Body of pancreas (tissue), 4 donors: ENCODE results near the gene CMIP. TPM values are rescaled to one million over a fixed set of nuclear protein-coding genes. Genes with fewer than 3 reads are reported as not detected.

ENCODE experiments used
- ATAC-seq: fragments of 150-250 bp; one replicate; pipeline ENCODE4 v1.9.1; 2016
- DNase-seq, 4 donors: peaks; one replicate each; pipeline ENCODE4 v3.0.0-alpha.2; 2019
- H3K27ac ChIP-seq, 4 donors: fragments of 200-600 bp; sonication (generic); 1 replicate in 3 of 4; 2 replicates in 1 of 4; pipeline versions ENCODE4 v1.5.1 to v1.6.1; 2016 to 2019; ENCODE audit warnings: mild to moderate bottlenecking in 1 of 4, mixed read lengths in 1 of 4, moderate library complexity in 1 of 4
- H3K27me3 ChIP-seq, 2 donors: fragments of 200-600 bp; sonication (generic); one replicate each; pipeline ENCODE4 v1.6.0; 2016; ENCODE audit warnings: mild to moderate bottlenecking in 1 of 2
- H3K36me3 ChIP-seq, 2 donors: fragments of 200-600 bp; sonication (generic); replicated peaks in 1 of 2; 2 replicates each; pipeline ENCODE4 v1.5.1; 2016; ENCODE audit warnings: low read depth in 2 of 2; ENCODE audit not compliant: insufficient read depth in 1 of 2
- H3K4me1 ChIP-seq: fragments of 200-600 bp; sonication (generic); one replicate; pipeline ENCODE4 v1.6.0; 2016
- H3K4me3 ChIP-seq, 2 donors: fragments of 200-600 bp; sonication (generic); 1 replicate in 1 of 2; 2 replicates in 1 of 2; pipeline ENCODE4 v1.5.1; 2016 to 2019
- H3K9me3 ChIP-seq, 3 donors: fragments of 200-600 bp; sonication (generic); 1 replicate in 2 of 3; 2 replicates in 1 of 3; pipeline ENCODE4 v1.5.1; 2016
- POLR2A ChIP-seq, 3 donors: fragments of 450-650 bp; IDR thresholded peaks; one replicate each; pipeline ENCODE4 v1.6.1; 2016; ENCODE audit warnings: antibody characterized with exemption in 3 of 3, mild to moderate bottlenecking in 2 of 3
- WGBS, 2 donors: methylation state at CpG; one replicate each; pipeline ENCODE4 v1.1.5; 2017; 5-methylcytosine and 5-hydroxymethylcytosine counted together
- intact Hi-C: fragments of 100-400 bp; cut with DNase I; formaldehyde crosslinking; loops from one replicate; pipeline ENCODE4 v1.15.1; 2023
- total RNA-seq, 2 donors: library from RNA; depleted of rRNA; stranded (reverse); fragments of >200 nt; gene quantifications; one replicate each; pipeline ENCODE4 v1.1.0, GENCODE V29; 2016
- TF ChIP-seq, protein P1 (sequence below), 7 experiments: fragments of 450-650 bp in 4 of 7; fragments of 200-600 bp in 3 of 7; sonication (generic) in 3 of 7; IDR thresholded peaks; one replicate each; pipeline ENCODE4 v1.5.1; 2016 to 2019; ENCODE audit warnings: antibody characterized with exemption in 7 of 7

Gene CMIP
- total RNA-seq, 2 donors from 2014 or later = 18.7 to 18.8 TPM

DNA sequence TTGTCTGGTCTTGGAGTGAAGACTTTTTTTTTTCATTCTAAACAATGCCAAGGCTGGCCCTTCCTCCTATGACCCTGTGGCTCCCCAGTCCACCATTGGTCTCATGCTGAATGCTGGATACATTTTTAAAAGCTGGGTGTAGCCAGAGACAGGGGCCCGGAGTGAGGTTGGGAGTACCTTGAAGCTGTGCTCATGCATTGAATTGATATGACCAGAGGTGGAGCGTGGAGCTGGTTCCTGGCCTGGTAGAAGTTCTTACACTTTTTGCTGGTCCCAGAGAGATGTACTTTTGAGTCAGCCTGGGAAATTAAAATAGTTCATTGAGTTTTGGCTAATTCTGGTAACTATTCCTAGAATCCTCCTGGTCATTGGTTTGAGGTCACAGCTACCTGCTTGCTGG, 83.6 kb downstream of the CMIP start:
- DNase-seq (no peak), ATAC-seq (no peak)
- no peak overlapping the region for H3K4me3 ChIP-seq
- H3K27me3 ChIP-seq = no peaks in the 10 kb centered on the region
- peaks cover 24% of the 10 kb centered on the region for H3K4me1 ChIP-seq
- intact Hi-C loops = no loop called here
- no peak for TF ChIP-seq POLR2A (IDR thresholded peaks at IDR 0.05)
- TF ChIP-seq, protein P1, sequence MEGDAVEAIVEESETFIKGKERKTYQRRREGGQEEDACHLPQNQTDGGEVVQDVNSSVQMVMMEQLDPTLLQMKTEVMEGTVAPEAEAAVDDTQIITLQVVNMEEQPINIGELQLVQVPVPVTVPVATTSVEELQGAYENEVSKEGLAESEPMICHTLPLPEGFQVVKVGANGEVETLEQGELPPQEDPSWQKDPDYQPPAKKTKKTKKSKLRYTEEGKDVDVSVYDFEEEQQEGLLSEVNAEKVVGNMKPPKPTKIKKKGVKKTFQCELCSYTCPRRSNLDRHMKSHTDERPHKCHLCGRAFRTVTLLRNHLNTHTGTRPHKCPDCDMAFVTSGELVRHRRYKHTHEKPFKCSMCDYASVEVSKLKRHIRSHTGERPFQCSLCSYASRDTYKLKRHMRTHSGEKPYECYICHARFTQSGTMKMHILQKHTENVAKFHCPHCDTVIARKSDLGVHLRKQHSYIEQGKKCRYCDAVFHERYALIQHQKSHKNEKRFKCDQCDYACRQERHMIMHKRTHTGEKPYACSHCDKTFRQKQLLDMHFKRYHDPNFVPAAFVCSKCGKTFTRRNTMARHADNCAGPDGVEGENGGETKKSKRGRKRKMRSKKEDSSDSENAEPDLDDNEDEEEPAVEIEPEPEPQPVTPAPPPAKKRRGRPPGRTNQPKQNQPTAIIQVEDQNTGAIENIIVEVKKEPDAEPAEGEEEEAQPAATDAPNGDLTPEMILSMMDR (IDR thresholded peaks at IDR 0.05) = no peak
- WGBS, 2 donors = 95 to 98% methylated on average over 2 of the region's 2 CpGs
- H3K27ac ChIP-seq = no peak overlapping the region
- no peaks in the 10 kb centered on the region for H3K9me3 ChIP-seq
- H3K36me3 ChIP-seq = no peaks in the 10 kb centered on the region

DNA sequence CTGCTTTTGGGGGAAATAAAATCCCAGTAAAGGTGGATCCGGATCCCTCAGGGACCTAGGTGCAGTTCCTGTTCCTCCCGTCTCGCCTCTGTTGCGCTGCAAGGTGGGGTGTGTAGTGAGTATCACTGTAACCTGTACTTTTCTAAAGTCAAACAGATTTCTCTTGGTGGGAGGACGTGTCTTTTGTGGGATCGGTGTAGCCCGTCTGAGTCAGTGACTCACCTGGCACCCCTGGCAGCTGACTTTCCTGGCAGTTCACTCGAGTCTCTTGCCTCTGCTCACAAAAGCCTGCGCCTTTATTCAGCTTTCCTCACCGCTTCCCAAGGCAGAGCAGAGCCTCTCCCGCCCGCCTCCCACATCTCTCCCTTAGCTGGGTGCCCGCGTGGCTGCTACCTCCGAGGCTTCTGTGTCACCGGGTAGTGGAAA, 85.7 kb downstream of the CMIP start:
- 95 to 96% methylated on average over 16 of the region's 16 CpGs for WGBS, 2 donors
- DNase-seq = no peak

DNA sequence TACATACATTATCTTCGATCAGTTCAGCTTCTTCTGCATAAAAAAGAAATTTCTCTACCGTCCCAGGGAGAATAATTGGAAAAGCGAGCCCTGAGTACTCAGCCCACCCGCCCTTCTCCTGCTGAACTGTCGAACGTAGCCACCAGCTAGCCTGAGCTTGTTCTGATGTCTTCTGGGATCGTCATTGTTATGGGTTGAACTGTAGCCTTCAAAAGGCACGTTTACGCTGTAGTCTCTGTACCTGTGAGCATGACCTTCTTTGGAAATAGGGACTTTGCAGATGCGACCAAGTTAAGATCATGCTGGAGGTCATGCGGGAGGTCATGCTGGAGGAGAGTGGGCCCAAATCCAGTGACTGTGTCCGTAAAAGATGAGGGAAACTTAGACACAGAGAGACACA, 86.2 kb downstream of the CMIP start:
- ATAC-seq (no peak), DNase-seq (no peak)
- WGBS, 2 donors = 85 to 92% methylated on average over 12 of the region's 12 CpGs
- H3K36me3 ChIP-seq = no peaks in the 10 kb centered on the region
- intact Hi-C loops = no loop called here
- no peak overlapping the region for H3K4me3 ChIP-seq
- peaks cover 15% of the 10 kb centered on the region for H3K4me1 ChIP-seq
- no peak overlapping the region for H3K27ac ChIP-seq
- H3K27me3 ChIP-seq = no peaks in the 10 kb centered on the region
- TF ChIP-seq, protein P1 (IDR thresholded peaks at IDR 0.05) = no peak
- TF ChIP-seq POLR2A (IDR thresholded peaks at IDR 0.05) = no peak
- no peaks in the 10 kb centered on the region for H3K9me3 ChIP-seq

More for the DNA sequence above, 85.7 kb downstream of the CMIP start:
- H3K36me3 ChIP-seq = no peaks in the 10 kb centered on the region
- no peak overlapping the region for H3K27ac ChIP-seq
- H3K4me1 ChIP-seq = peaks cover 15% of the 10 kb centered on the region
- no peak overlapping the region for H3K4me3 ChIP-seq
- ATAC-seq = no peak
- no peaks in the 10 kb centered on the region for H3K9me3 ChIP-seq
- no peak for TF ChIP-seq POLR2A (IDR thresholded peaks at IDR 0.05)
- TF ChIP-seq, protein P1 (IDR thresholded peaks at IDR 0.05) = no peak
- H3K27me3 ChIP-seq = no peaks in the 10 kb centered on the region
- intact Hi-C loops = no loop called here

DNA sequence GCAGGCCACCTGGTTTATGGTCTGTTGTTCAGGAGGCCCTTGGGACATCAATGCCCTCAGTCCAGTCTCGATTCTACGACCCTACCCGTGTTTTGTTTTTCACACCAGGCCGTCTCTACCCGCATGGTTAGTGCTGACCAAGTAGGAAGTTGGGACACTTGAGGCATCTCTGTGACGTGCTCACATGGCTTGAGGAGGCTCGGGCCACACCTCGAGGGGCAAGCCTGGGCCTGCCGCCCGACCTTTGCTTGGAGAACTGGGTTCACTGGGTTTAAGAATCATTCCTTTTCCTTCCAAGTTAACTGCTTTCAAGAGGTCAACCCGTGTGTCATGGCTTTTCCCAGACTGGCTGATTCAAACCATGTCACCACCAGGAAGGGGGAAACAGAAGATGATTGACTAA, 86.8 kb downstream of the CMIP start:
- TF ChIP-seq, protein P1 (IDR thresholded peaks at IDR 0.05) = no peak
- no peak for TF ChIP-seq POLR2A (IDR thresholded peaks at IDR 0.05)
- DNase-seq = no peak
- ATAC-seq = no peak
- peaks cover 15% of the 10 kb centered on the region for H3K4me1 ChIP-seq
- 78 to 91% methylated on average over 11 of the region's 11 CpGs for WGBS, 2 donors
- intact Hi-C loops = no loop called here
- no peak overlapping the region for H3K27ac ChIP-seq
- no peaks in the 10 kb centered on the region for H3K36me3 ChIP-seq
- no peaks in the 10 kb centered on the region for H3K27me3 ChIP-seq
- H3K4me3 ChIP-seq = no peak overlapping the region
- no peaks in the 10 kb centered on the region for H3K9me3 ChIP-seq

DNA sequence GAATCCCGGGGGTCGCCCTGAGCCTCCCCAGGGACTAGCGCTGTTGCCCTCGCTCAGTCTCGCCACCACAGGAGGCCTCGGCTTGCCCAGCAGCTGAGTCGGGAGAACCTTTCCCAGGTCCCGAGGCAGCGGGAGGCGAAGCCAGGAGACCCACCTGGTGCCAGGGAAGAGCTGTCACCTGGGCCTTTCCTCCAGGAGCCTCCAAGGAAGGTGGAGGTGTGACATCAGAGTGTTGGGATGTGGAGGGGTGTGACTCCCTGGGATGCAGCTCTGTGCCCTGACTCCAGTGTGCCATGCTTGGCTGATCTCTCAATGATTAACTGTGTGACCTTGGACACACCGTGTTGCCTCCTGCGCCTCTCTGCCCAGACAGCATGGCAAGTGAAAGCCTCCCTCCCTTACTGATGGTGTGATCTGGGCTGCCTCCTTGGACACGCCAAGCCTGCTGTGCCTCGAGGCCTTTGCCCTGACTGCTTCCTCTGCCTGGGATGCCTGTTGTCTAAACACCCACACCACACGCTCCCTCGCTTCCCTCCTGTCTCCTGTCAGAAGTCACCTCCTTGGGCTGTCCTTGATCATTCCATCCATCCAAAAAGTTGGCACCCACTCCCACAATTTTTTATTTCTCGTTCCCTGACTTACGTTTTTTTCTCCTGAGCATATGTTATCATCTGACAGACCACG, 88.0 kb downstream of the CMIP start:
- ATAC-seq (peak; percentile 92), DNase-seq (peak; percentile 56 to 80 (median 73))

More for the DNA sequence above, 88.0 kb downstream of the CMIP start:
- Histone ChIP-seq H3K4me1 (peaks cover 15% of the 10 kb centered on the region), H3K9me3 (no peaks in the 10 kb centered on the region), H3K27me3 (no peaks in the 10 kb centered on the region), H3K36me3 (no peaks in the 10 kb centered on the region), H3K4me3 (no peak overlapping the region), H3K27ac (peak overlapping the region; percentile 5 to 60 (median 53))
- TF ChIP-seq, protein P1 (IDR thresholded peaks at IDR 0.05) = peak in 1 of 7 experiments; percentile 12
- no peak for TF ChIP-seq POLR2A (IDR thresholded peaks at IDR 0.05)
- 39% methylated on average over 19 of the region's 19 CpGs for WGBS, 2 donors
- intact Hi-C loops = no loop called here
